DMS153 (cell line): ENCODE results near the gene TPRG1L.

Experiments used
- DNase-seq: peaks from one replicate; lab custom pipeline; 2025; lab: John Stamatoyannopoulos, UW

The TPRG1L gene

DNA sequence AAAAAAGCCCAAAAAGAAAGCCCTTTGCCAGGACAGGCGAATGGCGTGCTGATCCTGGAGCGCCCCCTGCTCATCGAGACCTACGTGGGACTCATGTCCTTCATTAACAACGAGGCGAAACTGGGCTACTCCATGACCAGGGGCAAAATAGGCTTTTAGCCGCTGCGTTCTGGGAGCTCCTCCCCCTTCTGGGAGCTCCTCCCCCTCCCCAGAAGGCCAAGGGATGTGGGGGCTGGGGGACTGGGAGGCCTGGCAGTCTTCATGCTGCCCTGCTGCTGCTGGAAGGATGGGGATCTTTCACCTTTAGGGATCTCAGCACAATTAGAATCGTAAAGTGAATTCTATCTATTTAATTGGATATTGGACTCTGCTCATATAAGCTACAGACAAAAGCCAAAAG is 3.6 kb downstream of the TPRG1L start:
- no peak for DNase-seq

DNA sequence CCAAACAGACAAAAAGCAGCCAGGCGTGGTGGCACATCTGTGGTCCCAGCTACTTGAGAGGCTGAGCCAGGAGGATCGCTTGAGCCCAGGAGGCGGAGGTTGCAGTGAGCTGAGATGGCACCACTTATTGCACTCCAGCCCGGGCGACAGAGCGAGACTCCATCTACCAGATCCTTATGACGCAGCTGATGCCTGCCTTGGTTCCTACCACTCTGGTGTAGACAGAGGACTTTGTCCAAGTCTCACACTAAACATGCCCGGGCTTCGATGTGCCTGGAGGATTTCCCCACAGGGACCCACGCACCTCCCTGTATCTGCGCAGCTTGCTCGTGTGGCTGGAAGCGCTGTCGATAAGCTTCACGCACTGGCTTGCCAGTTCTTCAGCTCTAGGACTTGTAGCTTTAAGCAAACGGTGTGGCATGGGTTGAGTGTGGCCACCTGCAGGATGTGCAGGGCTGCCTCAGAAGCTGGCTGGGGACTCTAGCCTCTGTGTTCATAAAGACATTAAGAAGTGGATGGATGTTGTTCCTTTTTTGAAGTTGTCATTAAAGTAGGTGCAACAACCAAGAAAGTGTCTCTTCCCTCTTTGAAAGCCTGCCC is 4.8 kb downstream of the TPRG1L start:
- no peak for DNase-seq

DNA sequence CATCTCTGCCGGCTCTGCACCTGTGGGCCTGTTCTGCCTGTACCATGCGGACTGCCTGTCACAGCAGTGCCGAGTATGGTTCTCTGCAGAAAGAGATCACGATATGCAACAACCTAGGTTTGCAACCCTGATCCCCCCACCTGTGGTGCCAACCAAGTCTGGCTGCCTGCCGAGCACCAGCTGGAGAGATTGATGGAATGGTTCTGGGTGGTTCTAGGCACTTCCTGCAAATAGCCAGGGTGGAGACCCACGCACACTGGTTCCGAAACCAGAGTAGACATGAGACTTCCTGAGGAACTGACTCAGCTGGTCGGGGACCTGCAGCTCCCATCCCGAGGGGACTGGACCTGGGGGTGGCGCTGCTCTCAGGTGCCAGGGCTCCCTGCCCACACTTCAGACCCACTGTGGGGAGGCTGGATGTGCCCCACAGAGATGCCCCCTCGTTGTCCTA is 5.4 kb downstream of the TPRG1L start:
- DNase-seq: no peak

DNA sequence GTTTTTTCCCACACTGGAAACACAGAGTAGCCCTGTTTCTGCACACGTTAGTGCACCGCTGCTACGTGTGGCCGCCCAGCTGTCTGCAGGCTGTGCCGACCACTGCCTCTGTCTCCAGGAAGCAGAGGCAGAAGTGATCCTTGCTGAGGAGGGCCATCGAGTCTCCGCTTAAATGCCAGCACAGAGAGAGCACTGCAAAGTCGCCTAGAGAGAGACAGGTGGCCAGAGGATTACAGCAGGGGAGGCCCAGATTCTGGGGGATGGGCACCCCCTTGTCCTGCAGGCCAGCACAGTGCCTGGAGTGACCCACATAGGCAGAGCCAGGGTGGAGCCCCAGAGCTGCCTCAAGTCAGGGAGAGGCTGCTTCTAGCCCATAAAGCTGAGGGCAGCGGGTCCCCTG is 6.1 kb downstream of the TPRG1L start:
- DNase-seq: no peak

DNA sequence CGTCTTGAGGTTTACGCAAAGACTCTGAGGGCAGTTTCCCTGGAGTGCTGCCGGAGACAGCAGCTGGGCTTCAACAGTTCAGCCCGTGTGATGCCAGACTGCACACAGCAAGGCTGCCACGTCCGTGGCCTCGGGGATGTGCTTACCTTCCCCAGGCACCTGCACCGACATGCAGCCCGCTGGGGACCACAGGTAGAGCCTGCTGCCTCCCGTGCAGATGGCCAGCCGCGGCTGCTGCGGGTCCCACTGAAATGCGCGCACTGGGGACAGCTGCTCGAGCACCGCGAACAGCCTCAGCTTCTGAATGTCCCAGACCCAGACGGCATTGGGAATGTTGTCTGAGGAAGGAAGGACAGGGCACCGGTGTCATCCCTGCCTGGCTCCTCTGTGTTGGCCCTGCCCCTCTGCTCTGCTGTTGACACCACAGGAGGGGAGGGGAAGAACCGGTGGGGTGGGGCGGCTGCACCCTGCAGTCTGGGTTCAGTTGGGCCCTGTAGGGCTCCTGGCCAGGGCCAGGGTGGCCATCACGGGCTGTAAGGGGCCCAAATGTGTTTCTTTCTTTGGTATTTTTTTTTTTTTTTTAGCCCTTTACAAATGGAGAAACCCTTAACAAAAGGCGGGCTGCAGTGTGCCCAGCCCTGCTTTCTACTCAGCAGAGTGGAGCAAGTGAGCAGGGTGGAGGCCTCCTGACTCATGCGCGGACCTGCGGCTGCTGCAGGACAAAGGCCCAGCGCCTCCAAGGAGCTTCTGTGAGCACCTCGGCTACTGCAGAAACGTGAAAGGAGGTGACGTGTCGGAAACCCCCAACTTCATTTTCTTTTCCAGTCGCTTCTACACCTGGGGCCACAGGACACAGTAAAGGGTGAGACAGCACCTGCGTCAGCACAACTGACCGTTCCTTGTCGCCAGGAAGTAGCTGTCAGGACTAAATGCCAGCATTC is 6.8 kb downstream of the TPRG1L start:
- DNase-seq: no peak

DNA sequence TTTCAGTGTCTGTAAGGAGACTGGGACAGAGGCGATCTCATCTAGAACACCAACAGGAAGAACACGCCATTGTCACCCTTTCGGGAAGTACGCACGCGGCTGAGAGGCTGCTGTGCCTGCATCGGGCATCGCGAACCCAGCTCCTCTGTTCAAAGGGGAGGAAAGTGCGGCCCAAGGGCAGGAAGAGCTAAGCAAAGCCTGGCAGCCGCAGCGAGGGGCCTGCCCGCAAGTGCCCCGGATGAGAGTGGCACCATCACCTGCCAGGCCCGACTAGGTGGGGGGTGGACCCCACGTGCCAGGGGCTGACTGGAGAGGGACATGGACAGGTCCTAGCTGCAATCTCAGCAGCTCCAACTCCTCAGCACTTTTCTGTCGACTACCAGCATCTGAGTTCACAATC is 7.5 kb downstream of the TPRG1L start:
- DNase-seq: no peak

DNA sequence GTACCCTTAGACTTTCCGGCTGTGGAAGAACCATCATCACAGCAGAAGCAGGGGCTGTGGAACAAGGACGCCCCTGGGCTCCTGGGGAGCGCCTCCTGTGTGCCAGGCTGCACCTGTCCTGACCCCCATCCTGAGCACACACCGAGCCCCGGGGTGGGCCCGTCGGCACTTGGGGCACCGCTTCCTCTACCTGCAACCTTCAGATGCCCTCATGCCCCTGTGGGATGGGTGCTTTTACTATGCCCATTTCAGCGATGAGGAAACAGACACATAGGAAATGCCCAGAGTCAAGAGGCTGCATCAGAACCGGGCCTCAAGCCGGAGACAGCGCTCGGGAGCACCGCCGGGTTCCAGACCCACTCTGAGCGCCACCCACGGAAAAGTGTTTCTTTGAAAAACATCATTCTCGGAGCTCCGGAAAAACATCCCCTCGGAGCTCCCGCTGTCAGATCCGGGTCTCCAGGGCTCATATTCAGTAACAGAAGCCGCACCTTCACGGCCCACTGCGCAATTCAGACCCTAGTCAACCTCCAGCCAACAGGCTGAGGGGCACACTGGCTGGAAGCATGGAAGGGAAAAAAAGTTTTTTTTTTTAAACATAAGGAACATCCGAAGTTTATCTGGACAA is 8.0 kb downstream of the TPRG1L start:
- DNase-seq: no peak

DNA sequence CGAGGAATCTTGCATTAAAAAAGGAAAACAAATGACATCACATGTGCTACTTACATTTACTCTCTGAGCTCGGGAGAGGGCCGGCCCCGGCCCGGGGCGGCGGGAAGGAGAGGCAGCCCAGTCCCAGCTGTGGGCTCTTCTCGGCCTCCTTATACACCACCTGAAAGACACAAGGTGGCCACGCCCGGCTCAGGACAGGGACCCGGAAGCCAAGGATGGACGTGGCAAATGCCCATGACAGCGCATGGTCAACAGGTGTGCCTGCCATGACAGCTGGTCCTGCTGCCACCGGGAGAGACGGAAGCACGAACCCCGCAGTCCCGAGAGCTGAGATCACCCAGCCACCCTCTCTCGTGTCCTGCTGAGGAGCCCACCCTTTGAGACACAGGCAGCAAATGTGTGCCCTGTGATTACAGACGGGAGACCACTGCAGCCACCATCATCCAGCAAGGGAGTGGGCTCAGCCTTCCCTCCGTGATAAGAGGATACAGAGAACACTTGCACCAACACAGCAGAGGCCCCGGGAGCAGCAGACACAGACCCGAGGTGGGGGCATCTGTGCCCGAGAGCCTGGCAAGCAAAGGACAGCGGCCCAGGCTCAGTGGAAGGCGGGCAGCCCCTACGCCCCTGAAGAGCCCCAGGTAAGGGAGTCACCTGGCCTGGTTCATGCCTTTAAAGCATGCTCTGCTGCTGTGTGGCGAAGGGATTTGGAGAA is 8.7 kb downstream of the TPRG1L start:
- no peak for DNase-seq

DNA sequence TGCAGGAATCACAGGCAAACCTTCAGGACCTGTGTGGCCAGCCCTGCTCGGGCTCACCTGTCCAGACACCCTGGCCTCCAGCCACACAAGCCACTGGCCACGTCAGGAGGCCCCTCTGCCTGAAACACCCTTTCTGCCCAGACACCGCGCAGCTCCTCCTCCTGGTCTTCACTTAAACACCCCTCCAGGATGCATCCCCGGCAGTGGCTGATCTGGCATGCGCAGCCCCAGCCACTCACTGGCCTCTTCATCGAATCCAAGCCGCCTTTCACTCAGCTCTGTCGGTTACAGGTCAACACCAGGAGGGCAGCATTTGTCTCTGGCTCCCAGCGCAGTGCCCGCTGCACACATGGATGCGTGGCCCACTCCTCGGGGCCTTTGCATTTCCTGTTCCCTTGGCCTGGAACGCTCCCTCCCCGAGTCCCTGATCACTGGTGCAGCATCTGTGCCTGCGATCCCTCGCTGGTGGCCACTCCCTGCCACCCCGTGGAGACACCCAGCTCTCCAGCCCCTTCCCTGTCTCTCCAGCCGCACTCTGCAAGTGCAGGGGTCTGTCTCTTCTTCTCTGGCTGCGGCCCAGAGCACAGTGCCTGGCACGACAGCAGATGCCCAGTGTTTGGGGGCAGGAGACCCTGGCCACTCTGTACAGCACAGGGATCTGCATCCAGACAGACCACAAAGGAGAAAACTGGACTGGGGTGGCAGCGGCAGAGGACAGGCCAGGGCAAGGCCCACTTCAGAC is 9.4 kb downstream of the TPRG1L start:
- DNase-seq: no peak

DNA sequence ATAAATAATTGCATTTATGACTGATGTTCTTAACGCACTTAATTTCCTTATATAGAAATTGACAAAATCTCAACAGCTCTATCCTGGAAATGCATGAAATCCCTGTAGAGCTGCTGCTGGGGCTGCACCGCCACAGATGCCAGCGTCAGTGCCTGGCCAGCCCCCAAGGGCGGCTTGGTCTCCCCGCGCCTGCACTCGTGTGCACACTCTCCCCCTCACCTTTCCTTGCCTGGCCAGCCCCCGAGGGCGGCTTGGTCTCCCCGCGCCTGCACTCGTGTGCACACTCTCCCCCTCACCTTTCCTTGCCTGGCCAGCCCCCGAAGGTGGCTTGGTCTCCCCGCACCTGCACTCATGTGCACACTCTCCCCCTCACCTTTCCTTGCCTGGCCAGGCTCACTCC is 11.3 kb downstream of the TPRG1L start:
- no peak for DNase-seq

DNA sequence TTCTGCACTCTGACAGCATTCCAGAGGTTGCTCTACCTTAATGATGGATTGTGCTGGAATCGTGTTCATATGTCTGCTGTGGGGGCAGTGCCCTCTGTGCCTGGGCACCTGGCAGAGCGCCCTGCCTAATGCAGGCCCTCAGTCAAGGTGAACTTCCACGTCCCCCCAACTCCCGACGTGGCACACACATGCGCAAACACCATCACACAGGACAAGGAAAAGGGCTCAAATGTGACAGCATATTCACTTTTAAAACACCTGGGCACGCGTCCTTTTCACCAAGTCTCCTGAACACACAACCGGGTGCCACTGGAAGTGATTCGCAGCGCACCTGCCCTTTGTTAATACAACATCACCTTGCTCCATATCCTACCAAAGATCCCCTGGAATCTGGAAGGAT is 11.7 kb downstream of the TPRG1L start:
- DNase-seq: no peak

DNA sequence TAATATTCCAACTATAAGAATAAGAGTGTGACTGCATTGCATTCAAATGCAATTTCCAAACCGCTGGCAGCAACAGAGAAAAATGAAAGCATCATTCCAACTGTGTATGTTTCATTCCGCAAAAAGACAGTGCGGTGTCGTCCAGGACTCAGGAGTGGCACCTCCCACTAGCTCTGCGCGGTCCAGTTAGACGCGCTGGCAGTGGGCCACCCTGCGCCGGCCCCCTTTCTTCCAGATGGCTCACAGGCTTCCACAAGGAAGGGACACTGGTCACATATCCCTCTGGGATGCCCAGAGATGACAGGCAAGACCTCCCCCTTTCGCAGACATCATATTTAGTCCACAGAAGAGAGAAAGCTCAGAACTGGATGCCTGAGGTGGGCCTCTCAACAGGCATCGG is 13.2 kb downstream of the TPRG1L start:
- no peak for DNase-seq

DNA sequence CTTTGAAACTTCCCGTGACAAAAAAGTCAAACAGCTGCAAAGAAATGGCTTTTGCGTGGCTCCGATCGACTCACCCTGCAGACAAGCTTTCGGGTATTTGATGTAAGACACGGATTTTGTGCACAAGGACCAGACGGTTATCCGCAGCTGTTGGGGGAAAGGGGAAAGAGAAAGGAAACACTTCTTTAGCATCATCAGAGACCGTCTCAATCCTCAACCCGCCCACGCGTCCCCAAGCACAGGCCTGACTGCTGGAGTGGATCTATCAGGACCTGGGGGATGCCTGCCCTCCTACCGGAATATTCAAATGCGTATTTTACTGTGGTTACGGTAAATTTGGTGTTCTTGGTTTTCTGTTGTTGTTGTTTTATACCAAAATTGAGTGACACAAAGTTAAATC is 13.9 kb downstream of the TPRG1L start:
- DNase-seq: no peak

DNA sequence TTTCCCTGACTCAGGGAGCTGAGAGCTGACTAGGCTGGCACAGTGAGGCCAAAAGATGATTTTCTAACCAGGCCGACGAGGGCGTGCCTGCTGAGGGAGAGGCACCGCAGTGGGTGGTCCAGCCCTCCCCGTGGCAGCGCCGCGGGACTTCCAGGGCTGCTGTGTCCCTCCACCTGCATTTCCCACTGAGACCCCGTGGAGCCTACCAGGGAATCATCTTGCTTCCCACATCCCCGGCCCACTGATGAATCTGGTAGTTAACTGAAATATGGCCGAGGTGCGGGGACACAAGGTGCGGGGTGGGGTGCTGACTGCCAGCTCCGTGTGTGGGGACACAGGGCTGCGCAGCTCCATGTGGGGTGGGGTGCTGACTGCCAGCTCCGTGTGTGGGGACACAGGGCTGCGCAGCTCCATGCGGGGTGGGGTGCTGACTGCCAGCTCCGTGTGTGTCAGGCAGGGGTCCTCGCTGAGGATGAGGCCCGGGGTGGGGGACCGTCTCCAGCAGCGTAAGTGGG is 14.6 kb downstream of the TPRG1L start:
- no peak for DNase-seq

DNA sequence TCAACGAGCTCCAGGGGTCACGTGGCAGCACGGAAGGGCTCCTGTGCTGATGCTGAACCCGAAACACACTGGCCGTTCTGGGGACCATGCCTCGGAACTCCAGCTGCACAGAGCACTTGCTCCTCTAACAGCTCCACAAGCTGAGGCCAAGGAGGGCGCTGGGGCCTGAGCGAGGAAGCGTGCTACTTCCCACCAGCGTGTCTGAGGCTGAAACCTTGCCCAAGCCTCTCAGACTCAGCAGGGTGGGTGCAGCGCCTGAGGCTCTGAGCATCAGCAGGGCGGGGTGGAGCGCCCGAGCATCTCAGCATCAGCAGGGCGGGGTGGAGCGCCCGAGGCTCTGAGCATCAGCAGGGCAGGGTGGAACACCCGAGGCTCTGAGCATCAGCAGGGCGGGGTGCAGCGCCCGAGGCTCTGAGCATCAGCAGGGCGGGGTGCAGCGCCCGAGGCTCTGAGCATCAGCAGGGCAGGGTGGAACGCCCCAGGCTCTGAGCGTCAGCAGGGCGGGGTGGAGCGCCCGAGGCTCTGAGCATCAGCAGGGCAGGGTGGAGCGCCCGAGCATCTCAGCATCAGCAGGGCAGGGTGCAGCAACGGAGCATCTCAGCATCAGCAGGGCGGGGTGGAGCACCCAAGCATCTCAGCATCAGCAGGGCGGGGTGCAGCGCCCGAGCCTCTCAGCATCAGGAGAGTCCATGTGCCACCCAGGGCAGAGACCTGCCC is 15.5 kb downstream of the TPRG1L start:
- DNase-seq: no peak

DNA sequence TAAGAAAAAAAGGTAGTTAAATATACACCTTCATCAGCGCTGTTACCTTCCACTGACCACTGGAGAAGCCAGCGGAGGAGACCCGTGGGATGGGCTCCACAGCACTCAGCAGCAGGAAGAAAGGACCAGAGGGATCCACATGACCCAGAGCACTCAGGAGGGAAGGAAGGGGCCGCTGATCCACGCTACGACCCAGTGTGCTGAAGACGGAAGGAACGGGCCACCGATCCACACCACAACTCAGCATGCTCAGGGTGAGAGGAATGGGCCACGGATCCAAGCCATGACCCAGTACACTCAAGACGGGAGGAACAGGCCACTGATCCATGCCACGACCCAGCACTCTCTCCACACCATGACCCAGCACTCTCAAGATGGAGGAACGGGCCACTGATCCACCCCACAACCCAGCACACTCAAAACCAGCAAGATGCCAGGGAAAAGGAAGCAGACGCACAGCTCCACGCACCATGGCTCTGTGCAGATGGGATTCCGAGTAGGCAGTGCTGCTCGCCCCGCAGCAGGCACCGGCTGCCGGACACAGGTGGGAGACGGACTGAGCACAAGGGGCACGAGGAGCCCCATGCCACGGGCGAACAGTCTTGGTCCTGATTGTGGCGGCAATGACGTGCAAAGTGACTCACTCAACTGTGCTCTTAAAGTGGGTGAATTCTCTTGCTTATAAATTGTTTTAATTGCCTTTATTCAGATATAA is 16.4 kb downstream of the TPRG1L start:
- DNase-seq: no peak

DNA sequence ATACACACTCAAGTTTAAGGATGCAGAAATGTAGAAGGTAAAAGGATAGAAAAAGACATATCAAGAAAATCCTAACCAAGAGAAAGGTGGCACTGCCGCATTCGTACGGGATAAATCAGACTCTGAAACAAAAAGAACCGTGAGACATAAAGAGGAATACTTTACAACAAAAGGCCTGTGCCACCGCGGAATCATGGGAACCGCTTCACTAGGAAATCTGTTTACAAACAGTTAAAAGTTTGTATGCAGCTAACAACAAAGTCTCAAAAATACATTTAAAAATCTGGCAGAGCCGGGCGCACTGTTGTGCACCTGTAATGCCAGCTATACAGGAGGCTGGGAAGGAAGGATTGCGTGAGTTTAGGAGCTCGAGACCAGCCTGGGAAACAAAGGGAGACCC is 17.0 kb downstream of the TPRG1L start:
- no peak for DNase-seq

DNA sequence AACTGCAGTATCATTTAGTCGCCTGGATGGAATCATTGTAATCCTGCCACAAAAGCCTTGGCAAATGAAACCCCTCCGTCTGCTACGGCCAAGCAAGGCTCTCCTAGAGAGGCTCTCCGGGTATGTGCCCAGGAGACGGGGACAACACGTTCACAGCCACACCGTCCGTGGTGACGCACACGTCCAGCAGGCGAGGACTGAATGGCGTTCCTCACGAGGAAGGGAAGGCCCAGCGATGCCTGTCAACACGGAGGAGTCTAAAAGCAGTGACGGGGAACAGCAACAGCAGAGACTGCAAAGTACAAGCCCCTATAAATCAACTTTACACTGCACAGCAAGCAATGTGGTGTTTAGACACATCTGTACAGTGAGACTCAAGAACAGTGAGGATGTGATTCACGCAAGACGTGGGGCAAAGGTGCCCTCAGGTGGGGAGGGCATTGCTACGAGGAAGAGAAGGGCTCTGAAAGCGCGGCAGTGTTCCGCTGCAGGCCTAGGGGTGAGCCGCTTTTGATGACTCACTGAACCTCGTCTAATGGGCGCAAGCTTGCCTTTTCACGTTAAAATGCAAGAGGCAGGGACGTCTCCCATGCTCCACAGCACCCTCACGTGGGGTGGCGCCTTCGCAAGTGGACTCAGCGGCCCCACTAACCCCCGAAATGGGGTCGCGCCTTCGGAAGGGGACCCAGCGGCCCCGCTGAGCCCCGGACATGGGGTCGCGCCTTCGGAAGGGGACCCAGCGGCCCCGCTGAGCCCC is 18.3 kb downstream of the TPRG1L start:
- DNase-seq: no peak

DNA sequence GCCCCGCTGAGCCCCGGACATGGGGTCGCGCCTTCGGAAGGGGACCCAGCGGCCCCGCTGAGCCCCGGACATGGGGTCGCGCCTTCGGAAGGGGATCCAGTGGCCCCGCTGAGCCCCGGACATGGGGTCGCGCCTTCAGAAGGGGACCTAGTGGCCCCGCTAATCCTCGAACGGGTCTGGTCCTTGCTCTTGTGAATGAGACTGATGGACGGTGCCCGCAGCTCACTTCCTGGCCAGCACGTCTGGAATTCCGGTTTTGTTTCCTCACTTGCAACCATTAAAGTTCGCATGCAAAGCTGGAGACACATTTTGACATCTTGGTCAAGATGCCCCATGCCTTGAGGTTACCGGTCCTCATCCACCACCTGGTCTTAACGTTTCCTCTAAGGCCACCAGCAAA is 19.5 kb downstream of the TPRG1L start:
- no peak for DNase-seq
